IMR-90 (cell line): ENCODE measurements around the gene DMD. TPM values are rescaled to one million over a fixed set of nuclear protein-coding genes. Genes with fewer than 3 reads are reported as not detected.

Experiments
- ATAC-seq: fragments of 200-7000 bp; cut with Tn5 transposase; 2 replicates; pipeline ENCODE4 v1.9.1; 2020; ENCODE audit warnings: low read depth, mild to moderate bottlenecking, moderate library complexity
- BruUV-seq: library from RNA; stranded (reverse); fragments of 400-500 nt; replicated peaks from 2 replicates; lab custom pipeline; 2021; lab: Mats Ljungman, UMichigan
- CTCF ChIA-PET: fragments of 300-600 bp; formaldehyde crosslinking; extraction: SDS; loops from one replicate; lab custom pipeline; 2021; ENCODE audit warnings: antibody characterized with exemption; lab: Yijun Ruan, JAX
- POLR2A ChIA-PET: fragments of 300-600 bp; sonication (Branson Sonifier 250); formaldehyde crosslinking; loops from one replicate; lab custom pipeline; 2022; ENCODE audit warnings: antibody characterized with exemption; ENCODE audit not compliant: unreplicated experiment; lab: Charles Lee
- DNase-seq: peaks from one replicate; pipeline ENCODE4 v3.0.0; 2013
- H2AFZ ChIP-seq: replicated peaks from 2 replicates; pipeline ENCODE3; 2013; ENCODE audit warnings: low read length, mild to moderate bottlenecking; ENCODE audit not compliant: poor library complexity
- H2AK5ac ChIP-seq: 2 replicates; pipeline ENCODE4 v1.6.1; 2013; ENCODE audit warnings: low read depth, low read length, inconsistent platforms
- H2AK9ac ChIP-seq: replicated peaks from 2 replicates; pipeline ENCODE3; 2013; ENCODE audit warnings: mild to moderate bottlenecking, low read depth, low read length, moderate library complexity; ENCODE audit not compliant: poor library complexity
- H2BK120ac ChIP-seq: 2 replicates; pipeline ENCODE4 v1.6.1; 2013; ENCODE audit warnings: low read depth, low read length, inconsistent platforms
- H2BK15ac ChIP-seq: 3 replicates; pipeline ENCODE4 v1.6.1; 2013; ENCODE audit warnings: low read depth, low read length, inconsistent platforms
- H2BK20ac ChIP-seq: 2 replicates; pipeline ENCODE4 v1.6.1; 2013; ENCODE audit warnings: low read depth, mild to moderate bottlenecking, inconsistent platforms, low read length, moderate library complexity
- H2BK5ac ChIP-seq: 2 replicates; pipeline ENCODE4 v1.6.1; 2013; ENCODE audit warnings: mild to moderate bottlenecking, low read depth, low read length, inconsistent platforms; ENCODE audit not compliant: poor library complexity, severe bottlenecking
- H3K14ac ChIP-seq: replicated peaks from 2 replicates; pipeline ENCODE4 v1.6.1; 2013; ENCODE audit warnings: low read depth, low read length, inconsistent platforms
- H3K18ac ChIP-seq: 2 replicates; pipeline ENCODE4 v1.6.1; 2013; ENCODE audit warnings: low read depth, low read length, control low read depth
- H3K23ac ChIP-seq: 2 replicates; pipeline ENCODE4 v1.6.1; 2013; ENCODE audit warnings: low read depth, low read length, inconsistent platforms
- H3K27ac ChIP-seq: 2 replicates; pipeline ENCODE4 v1.5.1; 2013; ENCODE audit warnings: mild to moderate bottlenecking, control low read depth, low read length; ENCODE audit not compliant: insufficient read depth
- H3K27me3 ChIP-seq: 2 replicates; pipeline ENCODE4 v1.6.1; 2013; ENCODE audit warnings: low read length; ENCODE audit not compliant: control insufficient read depth, insufficient read depth
- H3K36me3 ChIP-seq: 2 replicates; pipeline ENCODE4 v1.6.1; 2013; ENCODE audit warnings: low read length, mixed read lengths; ENCODE audit not compliant: control insufficient read depth, insufficient read depth
- H3K4ac ChIP-seq: 2 replicates; pipeline ENCODE4 v1.6.1; 2013; ENCODE audit warnings: low read depth, low read length, inconsistent platforms
- H3K4me1 ChIP-seq: 2 replicates; pipeline ENCODE4 v1.6.1; 2013; ENCODE audit warnings: low read length, mixed read lengths; ENCODE audit not compliant: control insufficient read depth, insufficient read depth
- H3K4me2 ChIP-seq: 2 replicates; pipeline ENCODE4 v1.6.1; 2013; ENCODE audit warnings: low read depth, mild to moderate bottlenecking, control low read depth, low read length, moderate library complexity
- H3K4me3 ChIP-seq: 2 replicates; pipeline ENCODE4 v1.5.1; 2013; ENCODE audit warnings: low read depth, mild to moderate bottlenecking, control low read depth, low read length, moderate library complexity; ENCODE audit not compliant: insufficient read depth
- H3K56ac ChIP-seq: 2 replicates; pipeline ENCODE4 v1.6.1; 2013; ENCODE audit warnings: low read length, inconsistent platforms; ENCODE audit not compliant: insufficient read depth; ENCODE audit errors: extremely low read depth
- H3K79me1 ChIP-seq, 2 experiments: 2 replicates each; pipeline ENCODE4 v1.6.1; 2013; ENCODE audit warnings: low read length in 2 of 2, inconsistent platforms in 1 of 2, low read depth in 1 of 2
- H3K9ac ChIP-seq: 2 replicates; pipeline ENCODE4 v1.6.1; 2013; ENCODE audit warnings: low read depth, low read length, control low read depth
- H3K9me1 ChIP-seq: 2 replicates; pipeline ENCODE4 v1.6.1; 2013; ENCODE audit warnings: low read length, inconsistent platforms; ENCODE audit not compliant: insufficient read depth
- H3K9me3 ChIP-seq: 2 replicates; pipeline ENCODE4 v1.6.1; 2013; ENCODE audit warnings: low read length; ENCODE audit not compliant: control insufficient read depth, insufficient read depth
- H4K20me1 ChIP-seq: 2 replicates; pipeline ENCODE4 v1.6.1; 2013; ENCODE audit warnings: low read length, inconsistent platforms; ENCODE audit not compliant: insufficient read depth
- H4K5ac ChIP-seq: 2 replicates; pipeline ENCODE4 v1.6.1; 2013; ENCODE audit warnings: mild to moderate bottlenecking, low read depth, low read length, control low read depth
- H4K8ac ChIP-seq, 2 experiments: 2 replicates each; pipeline ENCODE4 v1.6.1; 2013; ENCODE audit warnings: low read depth in 2 of 2, low read length in 2 of 2, control low read depth in 1 of 2, inconsistent platforms in 1 of 2
- H4K91ac ChIP-seq: 2 replicates; pipeline ENCODE4 v1.6.1; 2013; ENCODE audit warnings: low read depth, low read length, inconsistent platforms; ENCODE audit not compliant: insufficient read depth
- BHLHE40 ChIP-seq: fragments of 150-350 bp; IDR thresholded peaks from 2 replicates; pipeline ENCODE4 v1.6.1; 2016; ENCODE audit warnings: mild to moderate bottlenecking, low read depth, low read length
- CEBPB ChIP-seq: IDR thresholded peaks from 2 replicates; pipeline ENCODE4 v1.6.1; 2012; ENCODE audit warnings: low read depth, low read length, improper control_type of control experiment
- CHD1 ChIP-seq: IDR thresholded peaks from 2 replicates; pipeline ENCODE4 v1.6.1; 2012; ENCODE audit warnings: low read depth, low read length, improper control_type of control experiment
- CTCF ChIP-seq: conservative IDR thresholded peaks from 2 replicates; pipeline ENCODE4 v1.5.1; 2012; ENCODE audit warnings: mild to moderate bottlenecking, low read depth, low read length, improper control_type of control experiment
- ELK1 ChIP-seq: fragments of 150-350 bp; IDR thresholded peaks from 2 replicates; pipeline ENCODE4 v1.6.1; 2016; ENCODE audit warnings: low read depth, mild to moderate bottlenecking, low read length, moderate library complexity, borderline replicate concordance
- FOS ChIP-seq: fragments of 150-350 bp; IDR thresholded peaks from 2 replicates; pipeline ENCODE4 v1.6.1; 2016; ENCODE audit warnings: low read depth, low read length
- MAFK ChIP-seq: IDR thresholded peaks from 2 replicates; pipeline ENCODE4 v1.6.1; 2012; ENCODE audit warnings: low read depth, low read length, improper control_type of control experiment
- MAZ ChIP-seq: IDR thresholded peaks from 2 replicates; pipeline ENCODE4 v1.6.1; 2012; ENCODE audit warnings: low read depth, mild to moderate bottlenecking, low read length, improper control_type of control experiment, moderate library complexity, borderline replicate concordance
- MXI1 ChIP-seq: IDR thresholded peaks from 2 replicates; pipeline ENCODE4 v1.6.1; 2012; ENCODE audit warnings: low read depth, mild to moderate bottlenecking, low read length, moderate library complexity, borderline replicate concordance
- NFE2L2 ChIP-seq: fragments of 150-350 bp; IDR thresholded peaks from 2 replicates; pipeline ENCODE4 v1.6.1; 2016; ENCODE audit warnings: low read depth, mild to moderate bottlenecking, low read length
- POLR2A ChIP-seq: IDR thresholded peaks from 2 replicates; pipeline ENCODE4 v1.6.1; 2012; ENCODE audit warnings: mild to moderate bottlenecking, low read depth, low read length
- RAD21 ChIP-seq: IDR thresholded peaks from 2 replicates; pipeline ENCODE4 v1.6.1; 2012; ENCODE audit warnings: low read length, improper control_type of control experiment
- RCOR1 ChIP-seq: IDR thresholded peaks from 2 replicates; pipeline ENCODE4 v1.6.1; 2012; ENCODE audit warnings: mild to moderate bottlenecking, low read length, improper control_type of control experiment; ENCODE audit not compliant: insufficient replicate concordance
- RFX5 ChIP-seq: IDR thresholded peaks from 2 replicates; pipeline ENCODE4 v1.8.0; 2012; ENCODE audit warnings: low read depth, mild to moderate bottlenecking, low read length, moderate library complexity
- SMC3 ChIP-seq: fragments of 150-350 bp; IDR thresholded peaks from 2 replicates; pipeline ENCODE4 v1.6.1; 2016; ENCODE audit warnings: low read depth, mild to moderate bottlenecking, antibody characterized with exemption, low read length, moderate library complexity
- USF2 ChIP-seq: fragments of 150-350 bp; IDR thresholded peaks from 2 replicates; pipeline ENCODE4 v1.6.1; 2017; ENCODE audit warnings: mild to moderate bottlenecking, antibody characterized with exemption, low read length, low read depth
- WGBS, 2 experiments: methylation state at CpG; one replicate each; pipeline versions ENCODE4 v1.1.5 to v1.1.7; 2013; ENCODE audit warnings: missing lambda C conversion rate in 2 of 2; ENCODE audit not compliant: insufficient read length in 1 of 2; ENCODE audit errors: extremely low coverage in 2 of 2; 5-methylcytosine and 5-hydroxymethylcytosine counted together
- dilution Hi-C: fragments of 300-500 bp; cut with HindIII; formaldehyde crosslinking; loops from one replicate; pipeline ENCODE4 v1.14.3; 2018; ENCODE audit warnings: low sequenced_read_pairs; ENCODE audit not compliant: unreplicated experiment
- in situ Hi-C: fragments of 300-500 bp; cut with MboI; formaldehyde crosslinking; loops from 3 replicates; pipeline ENCODE4 v1.14.3; 2019; ENCODE audit warnings: low sequenced_read_pairs, inconsistent platforms, mixed read lengths
- intact Hi-C: fragments of 100-400 bp; cut with micrococcal nuclease; formaldehyde crosslinking; loops from 2 replicates; pipeline ENCODE4 v1.10.0; 2022
- polyA plus RNA-seq, 3 experiments: library from polyadenylated mRNA; depleted of rRNA; stranded (reverse); fragments of >200 nt; gene quantifications; 2 replicates each; pipeline ENCODE4 v1.2.3, GENCODE V29; 2012; ENCODE audit warnings: low replicate concordance in 1 of 3
- total RNA-seq: library from RNA; depleted of rRNA; stranded (reverse); fragments of >200 nt; gene quantifications from 2 replicates; pipeline ENCODE4 v1.2.3, GENCODE V29; 2012

The DMD gene
- total and polyA plus RNA-seq, 2 of the 4 experiments (the other 2 are of a cell fraction) = 6.6 to 11.8 TPM

- CTCF ChIA-PET = no interaction called here
- H2BK15ac ChIP-seq = no peak overlapping the region
- H2BK20ac ChIP-seq = no peak overlapping the region
- BruUV-seq = no TSS peak
- no peak overlapping the region for H2AK5ac ChIP-seq
- no peak overlapping the region for H3K56ac ChIP-seq
- H2AFZ ChIP-seq = no peak overlapping the region
- no peak overlapping the region for H2BK5ac ChIP-seq
- H3K9ac ChIP-seq = no peak overlapping the region
- 100% methylated on average over 1 of the region's 5 CpGs; no CpG with 5 or more reads in 1 of the 2 experiments for WGBS, 2 experiments
- no peaks in the 10 kb centered on the region for H3K27me3 ChIP-seq
- H3K9me1 ChIP-seq = no peaks in the 10 kb centered on the region
- no peaks in the 10 kb centered on the region for H3K4me1 ChIP-seq
- no peak overlapping the region for H3K4ac ChIP-seq
- no peak overlapping the region for H4K8ac ChIP-seq
- dilution Hi-C loops (no loop called here), in situ Hi-C loops (no loop called here), intact Hi-C loops (no loop called here)
- no peak overlapping the region for H4K5ac ChIP-seq
- no peak overlapping the region for H3K4me2 ChIP-seq
- no peak overlapping the region for H3K18ac ChIP-seq
- TF ChIP-seq RFX5 (no peak), POLR2A (no peak), CHD1 (no peak), NFE2L2 (no peak), MXI1 (no peak), RCOR1 (no peak), MAFK (no peak), RAD21 (no peak), SMC3 (no peak), USF2 (no peak), FOS (no peak), CTCF (no peak), CEBPB (no peak), ELK1 (no peak), BHLHE40 (no peak), MAZ (no peak)
- POLR2A ChIA-PET = no interaction called here
- no peaks in the 10 kb centered on the region for H3K79me1 ChIP-seq
- DNase-seq (no peak), ATAC-seq (no peak)
- H3K4me3 ChIP-seq = no peak overlapping the region
- H3K23ac ChIP-seq = no peak overlapping the region
- H3K9me3 ChIP-seq = peaks cover 2% of the 10 kb centered on the region; the same call in 1 of the 2 replicates
- H2BK120ac ChIP-seq = no peak overlapping the region
- no peak overlapping the region for H3K14ac ChIP-seq
- H4K91ac ChIP-seq = no peak overlapping the region
- H3K36me3 ChIP-seq = no peaks in the 10 kb centered on the region
- no peak overlapping the region for H3K27ac ChIP-seq
- no peak overlapping the region for H2AK9ac ChIP-seq
- no peaks in the 10 kb centered on the region for H4K20me1 ChIP-seq
These were observed 359.8 kb downstream of the DMD start for GRCh38 chrX:32851556-32851955.
